PC-3 (cell line): ENCODE results near the gene HECW1. TPM values are rescaled to one million over a fixed set of nuclear protein-coding genes. Genes with fewer than 3 reads are reported as not detected.

Source experiments
- ATAC-seq: fragments of 200-7000 bp; cut with Tn5 transposase; 2 replicates; pipeline ENCODE4 v1.9.1; 2020; ENCODE audit warnings: mild to moderate bottlenecking, moderate library complexity
- BruUV-seq: library from RNA; stranded (reverse); fragments of 400-500 nt; replicated peaks from 2 replicates; lab custom pipeline; 2021; lab: Mats Ljungman, UMichigan
- CTCF ChIA-PET: fragments of 300-600 bp; sonication (Branson Sonifier 250); formaldehyde crosslinking; loops from one replicate; lab custom pipeline; 2022; ENCODE audit warnings: antibody characterized with exemption; lab: Charles Lee
- POLR2A ChIA-PET: fragments of 300-600 bp; sonication (Branson Sonifier 250); formaldehyde crosslinking; loops from one replicate; lab custom pipeline; 2022; ENCODE audit warnings: antibody characterized with exemption; ENCODE audit not compliant: unreplicated experiment; lab: Charles Lee
- DNase-seq: peaks from one replicate; pipeline ENCODE4 v3.0.0-alpha.2; 2015
- H2AFZ ChIP-seq: fragments of 300-600 bp; sonication (generic); 2 replicates; pipeline ENCODE4 v1.6.0; 2016; ENCODE audit warnings: antibody characterized with exemption, low read length
- H3F3A ChIP-seq: fragments of 300-600 bp; sonication (generic); one replicate; pipeline ENCODE4 v1.6.0; 2017; ENCODE audit warnings: antibody characterized with exemption, low read length, control low read depth, mild to moderate bottlenecking; ENCODE audit not compliant: unreplicated experiment
- H3K27ac ChIP-seq: fragments of 300-600 bp; sonication (generic); 2 replicates; pipeline ENCODE4 v1.5.1; 2016; ENCODE audit warnings: mild to moderate bottlenecking, low read length
- H3K27me3 ChIP-seq: fragments of 300-600 bp; sonication (generic); 2 replicates; pipeline ENCODE4 v1.6.1; 2016; ENCODE audit warnings: low read length, mixed read lengths
- H3K36me3 ChIP-seq: fragments of 300-600 bp; sonication (generic); 2 replicates; pipeline ENCODE4 v1.6.1; 2016; ENCODE audit warnings: low read depth, mixed run types, low read length, mixed read lengths
- H3K4me1 ChIP-seq: fragments of 300-600 bp; sonication (generic); 2 replicates; pipeline ENCODE4 v1.5.1; 2016; ENCODE audit warnings: low read length; ENCODE audit not compliant: insufficient read depth
- H3K4me2 ChIP-seq: fragments of 300-600 bp; sonication (generic); 2 replicates; pipeline ENCODE4 v1.6.0; 2016; ENCODE audit warnings: low read length
- H3K4me3 ChIP-seq: fragments of 300-600 bp; sonication (generic); 2 replicates; pipeline ENCODE4 v1.5.1; 2016; ENCODE audit warnings: mild to moderate bottlenecking, low read length, mixed read lengths
- H3K79me2 ChIP-seq: fragments of 300-600 bp; sonication (generic); 2 replicates; pipeline ENCODE4 v1.6.1; 2017; ENCODE audit warnings: low read length, mixed read lengths
- H3K9ac ChIP-seq: fragments of 300-600 bp; sonication (generic); 2 replicates; pipeline ENCODE4 v1.6.0; 2016; ENCODE audit warnings: mild to moderate bottlenecking, low read length
- H3K9me2 ChIP-seq: fragments of 300-600 bp; sonication (generic); replicated peaks from 2 replicates; pipeline ENCODE4 v1.6.1; 2016; ENCODE audit warnings: mixed run types, low read length, mixed read lengths
- H3K9me3 ChIP-seq: fragments of 300-600 bp; sonication (generic); 2 replicates; pipeline ENCODE4 v1.6.1; 2016; ENCODE audit warnings: low read length, mixed read lengths
- H4K20me1 ChIP-seq: fragments of 300-600 bp; sonication (generic); 2 replicates; pipeline ENCODE4 v1.6.1; 2016; ENCODE audit warnings: low read length, mixed read lengths
- CTCF ChIP-seq: fragments of 300-600 bp; sonication (generic); conservative IDR thresholded peaks from 2 replicates; pipeline ENCODE4 v1.5.1; 2017; ENCODE audit warnings: antibody characterized with exemption, low read depth, mild to moderate bottlenecking, low read length
- EZH2 ChIP-seq: fragments of 300-600 bp; sonication (generic); IDR thresholded peaks from one replicate; pipeline ENCODE4 v1.6.1; 2017; ENCODE audit warnings: antibody characterized with exemption, mild to moderate bottlenecking, low read length; ENCODE audit not compliant: unreplicated experiment
- EZH2phosphoT487 ChIP-seq: fragments of 300-600 bp; sonication (generic); IDR thresholded peaks from 2 replicates; pipeline ENCODE4 v1.6.1; 2018; ENCODE audit warnings: mild to moderate bottlenecking, antibody characterized with exemption, low read length, borderline replicate concordance
- intact Hi-C: fragments of 100-400 bp; cut with micrococcal nuclease; formaldehyde crosslinking; loops from 2 replicates; pipeline ENCODE4 v1.9.0; 2023
- total RNA-seq: library from RNA; depleted of rRNA; stranded (reverse); fragments of >200 nt; gene quantifications from 2 replicates; pipeline ENCODE4 v1.2.3, GENCODE V29; 2014

The HECW1 gene
- total RNA-seq, 1 experiment from 2014 or later: 3.0 TPM

GRCh38 chr7:43298617-43299016, 186.2 kb downstream of the HECW1 start:
- DNase-seq (no peak), ATAC-seq (no peak)
- H3K27me3 ChIP-seq: no peaks in the 10 kb centered on the region
- H3F3A ChIP-seq: no peaks in the 10 kb centered on the region
- no TSS peak for BruUV-seq
- H3K27ac ChIP-seq: no peak overlapping the region
- H3K4me2 ChIP-seq: no peak overlapping the region
- ChIA-PET CTCF (no interaction called here), POLR2A (no interaction called here)
- H3K36me3 ChIP-seq: no peaks in the 10 kb centered on the region
- H2AFZ ChIP-seq: no peak overlapping the region
- H3K9ac ChIP-seq: no peak overlapping the region
- H3K9me2 ChIP-seq: no peaks in the 10 kb centered on the region
- no peaks in the 10 kb centered on the region for H3K79me2 ChIP-seq
- H3K4me1 ChIP-seq: peaks cover 20% of the 10 kb centered on the region
- intact Hi-C loops: no loop called here
- H3K4me3 ChIP-seq: no peak overlapping the region
- TF ChIP-seq EZH2 (no peak), EZH2phosphoT487 (no peak), CTCF (no peak)
- no peaks in the 10 kb centered on the region for H4K20me1 ChIP-seq
- H3K9me3 ChIP-seq: no peaks in the 10 kb centered on the region

GRCh38 chr7:43300121-43300520, 187.7 kb downstream of the HECW1 start:
- ChIA-PET POLR2A (no interaction called here), CTCF (no interaction called here)
- H4K20me1 ChIP-seq: no peaks in the 10 kb centered on the region
- no peaks in the 10 kb centered on the region for H3K9me3 ChIP-seq
- DNase-seq (no peak), ATAC-seq (no peak)
- H3K27me3 ChIP-seq: no peaks in the 10 kb centered on the region
- intact Hi-C loops: no loop called here
- H3K79me2 ChIP-seq: no peaks in the 10 kb centered on the region
- H3K4me3 ChIP-seq: no peak overlapping the region
- H3K4me1 ChIP-seq: peaks cover 9% of the 10 kb centered on the region
- H3K27ac ChIP-seq: no peak overlapping the region
- H2AFZ ChIP-seq: no peak overlapping the region
- no peaks in the 10 kb centered on the region for H3K9me2 ChIP-seq
- H3K4me2 ChIP-seq: no peak overlapping the region
- no peak overlapping the region for H3K9ac ChIP-seq
- H3K36me3 ChIP-seq: no peaks in the 10 kb centered on the region
- no peak for TF ChIP-seq EZH2
- TF ChIP-seq EZH2phosphoT487: no peak
- no peak for TF ChIP-seq CTCF
- H3F3A ChIP-seq: no peaks in the 10 kb centered on the region
- BruUV-seq: no TSS peak

GRCh38 chr7:43302211-43302711, 189.8 kb downstream of the HECW1 start:
- Histone ChIP-seq H3K4me3 (no peak overlapping the region), H4K20me1 (no peaks in the 10 kb centered on the region), H3K9me3 (no peaks in the 10 kb centered on the region), H3K27me3 (no peaks in the 10 kb centered on the region), H3K27ac (no peak overlapping the region), H3F3A (no peaks in the 10 kb centered on the region), H3K79me2 (no peaks in the 10 kb centered on the region), H3K36me3 (no peaks in the 10 kb centered on the region), H3K9me2 (no peaks in the 10 kb centered on the region), H3K9ac (no peak overlapping the region), H2AFZ (peak overlapping the region; percentile 70), H3K4me1 (peaks cover 9% of the 10 kb centered on the region), H3K4me2 (peak overlapping the region; percentile 62)
- DNase-seq: peak; percentile 80
- peak; percentile 92 for ATAC-seq
- CTCF ChIA-PET: no interaction called here
- POLR2A ChIA-PET: no interaction called here
- intact Hi-C loops: no loop called here
- TF ChIP-seq EZH2phosphoT487: no peak
- TF ChIP-seq CTCF: no peak
- no peak for TF ChIP-seq EZH2
- no TSS peak for BruUV-seq
